Ovary (tissue), 3 donors: Measurements from ENCODE around the gene PNPLA3.

Experiments
- CTCF ChIP-seq, 3 donors: fragments of 450-650 bp in 2 of 3; fragments of 200-600 bp in 1 of 3; IDR thresholded peaks; one replicate each; pipeline versions ENCODE4 v1.5.1 to v1.8.0; 2016 to 2022; ENCODE audit warnings: antibody characterized with exemption in 3 of 3, mild to moderate bottlenecking in 1 of 3
- POLR2A ChIP-seq: fragments of 450-650 bp; IDR thresholded peaks from one replicate; pipeline ENCODE4 v1.6.1; 2017; ENCODE audit warnings: antibody characterized with exemption, mild to moderate bottlenecking, moderate library complexity
- donor health status: DM: no; HTN: no; CAD: no.

GRCh38 chr22:43928908-43929307 is 5.3 kb downstream of the PNPLA3 start:
- TF ChIP-seq CTCF (IDR thresholded peaks at IDR 0.05), result no peak
- no peak for TF ChIP-seq POLR2A
